SU-DHL-6 (cell line): ENCODE data around the gene GMDS.
A peak's percentile ranks its signal among the peaks of the same experiment; 100 is the strongest.

Experiments
- H2AFZ ChIP-seq: fragments of 200-600 bp; sonication (generic); 2 replicates; pipeline ENCODE4 v1.6.1; 2014; ENCODE audit warnings: low read depth, mild to moderate bottlenecking, moderate library complexity, mixed read lengths, antibody characterized with exemption, low read length; ENCODE audit not compliant: severe bottlenecking
- H3F3A ChIP-seq: fragments of 200-600 bp; shearing (Covaris generic); 2 replicates; pipeline ENCODE4 v1.6.0; 2016; ENCODE audit warnings: antibody characterized with exemption, mild to moderate bottlenecking; ENCODE audit not compliant: insufficient read depth
- H3K27ac ChIP-seq: fragments of 200-600 bp; sonication (generic); 2 replicates; pipeline ENCODE4 v1.5.1; 2016; ENCODE audit warnings: low read depth, mild to moderate bottlenecking, low read length, moderate library complexity, mixed read lengths
- H3K27me3 ChIP-seq: fragments of 200-600 bp; sonication (generic), shearing (Covaris generic); 2 replicates; pipeline ENCODE4 v1.6.0; 2014; ENCODE audit warnings: mild to moderate bottlenecking, low read length
- H3K36me3 ChIP-seq: fragments of 200-600 bp; sonication (generic); 2 replicates; pipeline ENCODE4 v1.6.1; 2014; ENCODE audit warnings: mild to moderate bottlenecking, low read length, mixed read lengths
- H3K4me2 ChIP-seq: fragments of 300-600, 200-600 bp; shearing (Covaris generic), sonication (generic); 2 replicates; pipeline ENCODE4 v1.6.0; 2014; ENCODE audit warnings: low read length, low read depth, mild to moderate bottlenecking; ENCODE audit not compliant: poor library complexity, severe bottlenecking
- H3K4me3 ChIP-seq: fragments of 200-600 bp; sonication (generic); 2 replicates; pipeline ENCODE4 v1.5.1; 2014; ENCODE audit warnings: antibody characterized with exemption, low read length, mild to moderate bottlenecking, mixed read lengths; ENCODE audit not compliant: insufficient read depth, poor library complexity, severe bottlenecking
- H3K79me2 ChIP-seq: fragments of 200-600 bp; sonication (generic); 2 replicates; pipeline ENCODE4 v1.6.1; 2014; ENCODE audit warnings: mild to moderate bottlenecking, low read length, moderate library complexity; ENCODE audit not compliant: insufficient read depth
- H3K9ac ChIP-seq: fragments of 200-600 bp; sonication (generic); 2 replicates; pipeline ENCODE4 v1.7.0; 2014; ENCODE audit warnings: mild to moderate bottlenecking, low read length
- H3K9me2 ChIP-seq: fragments of 200-600 bp; sonication (generic); replicated peaks from 2 replicates; pipeline ENCODE4 v1.6.1; 2014; ENCODE audit warnings: low read length; ENCODE audit not compliant: insufficient read depth
- H3K9me3 ChIP-seq: fragments of 200-600 bp; sonication (generic); 2 replicates; pipeline ENCODE4 v1.6.1; 2014; ENCODE audit warnings: low read length, mixed read lengths; ENCODE audit not compliant: insufficient read depth
- H4K20me1 ChIP-seq: fragments of 200-600 bp; sonication (generic); 2 replicates; pipeline ENCODE4 v1.6.1; 2014; ENCODE audit warnings: low read depth, mild to moderate bottlenecking, antibody characterized with exemption, low read length, moderate library complexity, mixed read lengths
- EZH2phosphoT487 ChIP-seq: fragments of 200-600 bp; sonication (generic), shearing (Covaris generic); conservative IDR thresholded peaks from 2 replicates; pipeline ENCODE4 v1.6.1; 2018; ENCODE audit warnings: mild to moderate bottlenecking, antibody characterized with exemption, low read length, moderate library complexity, mixed read lengths
- TF ChIP-seq, protein P1 (sequence below): fragments of 200-600 bp; sonication (generic); IDR thresholded peaks from one replicate; pipeline ENCODE4 v1.5.1; 2017; ENCODE audit warnings: antibody characterized with exemption, mild to moderate bottlenecking, low read length, moderate library complexity; ENCODE audit not compliant: insufficient read depth, poor library complexity, severe bottlenecking

Gene GMDS

DNA sequence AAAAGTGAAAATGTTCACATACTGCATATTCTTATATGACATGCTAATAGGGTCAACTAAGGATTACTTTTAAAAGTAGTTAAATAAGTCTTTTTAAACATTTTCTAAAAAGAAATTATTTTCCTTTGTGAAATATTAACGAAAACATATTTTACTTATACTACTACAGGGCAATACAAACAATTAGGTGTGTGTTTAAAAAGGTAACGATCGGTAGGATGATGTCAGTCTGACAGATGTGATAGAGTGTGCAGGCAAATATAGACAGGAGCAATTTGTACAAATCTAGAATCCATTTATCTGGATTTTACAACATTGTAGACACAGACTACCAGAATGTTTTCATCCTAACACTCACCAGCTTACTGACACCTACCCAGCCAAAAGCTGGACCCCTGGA lies 378.2 kb downstream of the GMDS start:
- no peak overlapping the region for H3K4me3 ChIP-seq
- no peaks in the 10 kb centered on the region for H4K20me1 ChIP-seq
- TF ChIP-seq, protein P1, sequence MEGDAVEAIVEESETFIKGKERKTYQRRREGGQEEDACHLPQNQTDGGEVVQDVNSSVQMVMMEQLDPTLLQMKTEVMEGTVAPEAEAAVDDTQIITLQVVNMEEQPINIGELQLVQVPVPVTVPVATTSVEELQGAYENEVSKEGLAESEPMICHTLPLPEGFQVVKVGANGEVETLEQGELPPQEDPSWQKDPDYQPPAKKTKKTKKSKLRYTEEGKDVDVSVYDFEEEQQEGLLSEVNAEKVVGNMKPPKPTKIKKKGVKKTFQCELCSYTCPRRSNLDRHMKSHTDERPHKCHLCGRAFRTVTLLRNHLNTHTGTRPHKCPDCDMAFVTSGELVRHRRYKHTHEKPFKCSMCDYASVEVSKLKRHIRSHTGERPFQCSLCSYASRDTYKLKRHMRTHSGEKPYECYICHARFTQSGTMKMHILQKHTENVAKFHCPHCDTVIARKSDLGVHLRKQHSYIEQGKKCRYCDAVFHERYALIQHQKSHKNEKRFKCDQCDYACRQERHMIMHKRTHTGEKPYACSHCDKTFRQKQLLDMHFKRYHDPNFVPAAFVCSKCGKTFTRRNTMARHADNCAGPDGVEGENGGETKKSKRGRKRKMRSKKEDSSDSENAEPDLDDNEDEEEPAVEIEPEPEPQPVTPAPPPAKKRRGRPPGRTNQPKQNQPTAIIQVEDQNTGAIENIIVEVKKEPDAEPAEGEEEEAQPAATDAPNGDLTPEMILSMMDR = no peak
- TF ChIP-seq EZH2phosphoT487 = no peak
- no peak overlapping the region for H2AFZ ChIP-seq
- H3K36me3 ChIP-seq = no peaks in the 10 kb centered on the region
- no peaks in the 10 kb centered on the region for H3K9me2 ChIP-seq
- H3K27ac ChIP-seq = peak overlapping the region; percentile 94
- no peaks in the 10 kb centered on the region for H3K79me2 ChIP-seq
- peak overlapping the region; percentile 64 for H3K4me2 ChIP-seq
- no peaks in the 10 kb centered on the region for H3K27me3 ChIP-seq
- H3K9ac ChIP-seq = peak overlapping the region; percentile 25
- no peaks in the 10 kb centered on the region for H3K9me3 ChIP-seq
- peaks cover 63% of the 10 kb centered on the region for H3F3A ChIP-seq

DNA sequence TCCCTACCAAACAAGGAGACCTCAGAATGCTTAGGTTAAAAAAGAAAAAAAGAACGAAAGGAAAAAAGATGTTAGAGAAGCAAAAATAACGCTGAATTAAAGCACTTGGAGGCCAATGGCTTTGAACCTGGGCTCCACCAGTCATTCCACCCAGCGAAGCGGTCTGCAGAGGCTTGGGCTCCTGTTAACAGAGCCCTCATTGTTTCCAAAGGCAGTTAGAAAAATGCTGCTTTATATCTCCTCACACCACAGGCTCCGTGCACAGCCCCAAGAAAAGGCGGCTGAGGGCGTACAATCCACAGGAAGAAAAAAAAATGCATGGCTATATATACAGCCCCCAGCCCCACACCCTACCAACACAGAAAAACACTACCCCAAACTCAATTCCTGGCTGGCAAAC lies 379.8 kb downstream of the GMDS start:
- H3K9me2 ChIP-seq = no peaks in the 10 kb centered on the region
- H3F3A ChIP-seq = peaks cover 61% of the 10 kb centered on the region
- H3K4me3 ChIP-seq = no peak overlapping the region
- no peaks in the 10 kb centered on the region for H3K27me3 ChIP-seq
- peak overlapping the region; percentile 35 for H2AFZ ChIP-seq
- no peak for TF ChIP-seq EZH2phosphoT487
- TF ChIP-seq, protein P1 = no peak
- peak overlapping the region; percentile 94 for H3K27ac ChIP-seq
- H4K20me1 ChIP-seq = no peaks in the 10 kb centered on the region
- peak overlapping the region; percentile 64 for H3K4me2 ChIP-seq
- no peaks in the 10 kb centered on the region for H3K36me3 ChIP-seq
- H3K9me3 ChIP-seq = no peaks in the 10 kb centered on the region
- H3K79me2 ChIP-seq = no peaks in the 10 kb centered on the region
- H3K9ac ChIP-seq = peak overlapping the region; percentile 41

DNA sequence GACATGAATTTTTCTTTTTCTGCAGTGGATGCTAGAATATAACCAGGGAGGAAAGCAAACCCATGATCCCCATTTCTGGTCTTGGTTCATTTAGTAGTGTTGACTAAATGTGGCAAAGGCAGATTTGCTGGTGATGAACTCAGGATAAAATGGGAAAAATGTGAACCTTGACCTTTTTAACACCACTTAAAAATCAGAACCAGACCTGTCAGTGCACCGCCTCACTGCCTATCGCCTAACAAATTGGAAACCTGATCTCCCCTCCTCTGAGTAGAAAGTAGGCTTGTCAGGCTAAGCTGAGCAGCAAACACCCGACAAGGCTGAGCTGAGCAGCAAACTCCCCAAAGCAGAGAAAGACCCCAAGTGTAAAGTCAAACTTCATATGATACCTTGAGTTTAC lies 380.9 kb downstream of the GMDS start:
- Histone ChIP-seq H2AFZ (peak overlapping the region; percentile 35), H3K9me3 (no peaks in the 10 kb centered on the region), H3K27me3 (no peaks in the 10 kb centered on the region), H3K79me2 (no peaks in the 10 kb centered on the region), H3K4me3 (peak overlapping the region; percentile 29), H3K36me3 (no peaks in the 10 kb centered on the region), H3K9ac (peak overlapping the region; percentile 41), H3K9me2 (no peaks in the 10 kb centered on the region), H3K27ac (peak overlapping the region; percentile 94), H3F3A (peaks cover 56% of the 10 kb centered on the region), H3K4me2 (peak overlapping the region; percentile 64), H4K20me1 (no peaks in the 10 kb centered on the region)
- no peak for TF ChIP-seq EZH2phosphoT487
- TF ChIP-seq, protein P1 = no peak

DNA sequence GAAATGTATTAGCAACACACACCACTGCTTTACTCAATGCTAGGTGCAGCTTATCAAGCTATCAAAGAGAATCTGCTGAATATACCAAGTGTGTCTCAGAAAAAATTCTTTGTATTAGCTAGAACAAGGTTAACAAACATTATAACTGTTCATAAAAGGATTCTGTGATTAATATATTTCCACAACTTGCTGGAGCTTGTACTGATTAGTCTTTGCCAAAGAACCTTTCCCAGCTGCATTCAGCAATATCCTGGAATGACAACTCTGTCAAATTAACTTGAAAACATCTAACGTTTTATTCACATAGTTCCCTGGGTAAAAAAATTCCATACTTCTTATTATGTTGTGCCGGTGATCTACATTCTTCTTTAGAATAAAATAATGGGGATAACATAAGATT lies 383.0 kb downstream of the GMDS start:
- Histone ChIP-seq H2AFZ (no peak overlapping the region), H3F3A (peaks cover 57% of the 10 kb centered on the region), H3K9ac (no peak overlapping the region), H3K27me3 (no peaks in the 10 kb centered on the region), H3K4me3 (no peak overlapping the region), H3K36me3 (no peaks in the 10 kb centered on the region), H3K27ac (peak overlapping the region; percentile 92), H3K79me2 (no peaks in the 10 kb centered on the region), H3K9me2 (no peaks in the 10 kb centered on the region), H3K9me3 (no peaks in the 10 kb centered on the region), H4K20me1 (no peaks in the 10 kb centered on the region), H3K4me2 (peak overlapping the region; percentile 4)
- TF ChIP-seq, protein P1 = no peak
- TF ChIP-seq EZH2phosphoT487 = no peak
